SH-SY5Y (cell line): ENCODE results near the gene DMD.

Experiments used
- GATA2 ChIP-seq: IDR thresholded peaks from 2 replicates; pipeline ENCODE4 v1.6.1; 2011; ENCODE audit warnings: mild to moderate bottlenecking, low read depth, low read length
- GATA3 ChIP-seq: IDR thresholded peaks from 2 replicates; pipeline ENCODE4 v1.6.1; 2011; ENCODE audit warnings: low read depth, mild to moderate bottlenecking, low read length, moderate library complexity

- TF ChIP-seq GATA2 (no peak), GATA3 (no peak)
These were observed 922.0 kb downstream of the DMD start for GRCh38 chrX:32289356-32289755.
